Activated CD4-positive, alpha-beta memory T cell treated with anti-CD3 and anti-CD28 coated beads, Interleukin-2, amount 10 ng/mL, durations not matched to agents 7 days and 5 days (primary cell): Measurements from ENCODE around the gene HMGA1. TPM values are rescaled to one million over a fixed set of nuclear protein-coding genes. Genes with fewer than 3 reads are reported as not detected.

Source experiments
- CTCF ChIA-PET: fragments of 350-600 bp; sonication (Branson Sonifier 250); formaldehyde crosslinking; loops from one replicate; lab custom pipeline; 2021; ENCODE audit warnings: antibody characterized with exemption, inconsistent platforms; lab: Charles Lee
- POLR2A ChIA-PET: fragments of 350-600 bp; sonication (Branson Sonifier 250); formaldehyde crosslinking; loops from one replicate; lab custom pipeline; 2021; ENCODE audit warnings: antibody characterized with exemption; lab: Charles Lee
- DNase-seq: peaks from one replicate; pipeline ENCODE4 v3.0.0-alpha.2; 2020
- H3K27ac Mint-ChIP-seq: one replicate; pipeline ENCODE4 v1.8.0; 2021; ENCODE audit warnings: mild to moderate bottlenecking, mixed read lengths
- H3K27me3 Mint-ChIP-seq: one replicate; pipeline ENCODE4 v1.8.0; 2021; ENCODE audit warnings: mixed read lengths
- H3K36me3 Mint-ChIP-seq: one replicate; pipeline ENCODE4 v1.8.0; 2021; ENCODE audit warnings: low read depth, mixed read lengths
- H3K4me1 Mint-ChIP-seq: one replicate; pipeline ENCODE4 v1.8.0; 2021; ENCODE audit warnings: mixed read lengths
- H3K4me3 Mint-ChIP-seq: one replicate; pipeline ENCODE4 v1.8.0; 2021; ENCODE audit warnings: mild to moderate bottlenecking, mixed read lengths
- H3K9me3 Mint-ChIP-seq: one replicate; pipeline ENCODE4 v1.8.0; 2021; ENCODE audit warnings: mixed read lengths
- total RNA-seq, 2 experiments: library from RNA; stranded (reverse); gene quantifications; one replicate each; pipeline ENCODE4 v1.2.3, GENCODE V29; 2021

Gene HMGA1
- total RNA-seq, 2 experiments from 2014 or later, result 269 to 282 TPM

GRCh38 chr6:34276881-34277762 is 40.4 kb downstream of the HMGA1 start:
- CTCF ChIA-PET, result no interaction called here
- no peak overlapping the region for H3K4me3 Mint-ChIP-seq

GRCh38 chr6:34277763-34278112 is 41.1 kb downstream of the HMGA1 start:
- Mint-ChIP-seq H3K27ac (no peak overlapping the region), H3K9me3 (no peaks in the 10 kb centered on the region), H3K36me3 (peaks cover 4% of the 10 kb centered on the region), H3K4me3 (no peak overlapping the region), H3K27me3 (no peaks in the 10 kb centered on the region), H3K4me1 (peaks cover 9% of the 10 kb centered on the region)
- CTCF ChIA-PET, result no interaction called here
- POLR2A ChIA-PET, result interaction anchor here (0.5 kb wide), 1 partner anchor 48 kb away, joined by 3 read pairs; no protein-coding TSS in a partner anchor
- no peak for DNase-seq

More at GRCh38 chr6:34276881-34277762, 40.4 kb downstream of the HMGA1 start:
- peaks cover 9% of the 10 kb centered on the region for H3K4me1 Mint-ChIP-seq
- H3K9me3 Mint-ChIP-seq, result no peaks in the 10 kb centered on the region
- H3K27ac Mint-ChIP-seq, result no peak overlapping the region
- H3K27me3 Mint-ChIP-seq, result no peaks in the 10 kb centered on the region
- POLR2A ChIA-PET, result interaction anchor here (0.5 to 1.2 kb wide), 3 partner anchors 27 to 49 kb away, joined by 3 read pairs; partner anchors contain the start of gene HMGA1
- H3K36me3 Mint-ChIP-seq, result peaks cover 4% of the 10 kb centered on the region
- no peak for DNase-seq

- CTCF ChIA-PET, result interaction anchor here (0.6 kb wide), 1 partner anchor 26 kb away, joined by 7 read pairs; no protein-coding TSS in a partner anchor
- Mint-ChIP-seq H3K4me3 (no peak overlapping the region), H3K27me3 (no peaks in the 10 kb centered on the region), H3K27ac (no peak overlapping the region), H3K4me1 (peaks cover 9% of the 10 kb centered on the region), H3K9me3 (no peaks in the 10 kb centered on the region), H3K36me3 (peaks cover 6% of the 10 kb centered on the region)
- DNase-seq, result no peak
- POLR2A ChIA-PET, result no interaction called here
Observed at GRCh38 chr6:34278833-34279232, 42.2 kb downstream of the HMGA1 start.

GRCh38 chr6:34280216-34280615 is 43.5 kb downstream of the HMGA1 start:
- Mint-ChIP-seq H3K27ac (no peak overlapping the region), H3K4me3 (no peak overlapping the region), H3K36me3 (peaks cover 9% of the 10 kb centered on the region), H3K27me3 (no peaks in the 10 kb centered on the region), H3K4me1 (peaks cover 9% of the 10 kb centered on the region), H3K9me3 (no peaks in the 10 kb centered on the region)
- DNase-seq, result no peak
- ChIA-PET CTCF (interaction anchor here (0.7 kb wide), 1 partner anchor 10 kb away, joined by 4 read pairs; no protein-coding TSS in a partner anchor), POLR2A (no interaction called here)

- Mint-ChIP-seq H3K27ac (no peak overlapping the region), H3K36me3 (peaks cover 9% of the 10 kb centered on the region), H3K4me3 (no peak overlapping the region), H3K27me3 (no peaks in the 10 kb centered on the region), H3K9me3 (no peaks in the 10 kb centered on the region), H3K4me1 (peaks cover 6% of the 10 kb centered on the region)
- CTCF ChIA-PET, result no interaction called here
- DNase-seq, result no peak
- POLR2A ChIA-PET, result no interaction called here
Observed at GRCh38 chr6:34281702-34282334, 45.1 kb downstream of the HMGA1 start.

GRCh38 chr6:34284563-34285447 is 48.1 kb downstream of the HMGA1 start:
- no peaks in the 10 kb centered on the region for H3K9me3 Mint-ChIP-seq
- no peak overlapping the region for H3K4me3 Mint-ChIP-seq
- peaks cover 17% of the 10 kb centered on the region for H3K36me3 Mint-ChIP-seq
- no peak overlapping the region for H3K27ac Mint-ChIP-seq
- DNase-seq, result no peak
- ChIA-PET POLR2A (no interaction called here), CTCF (interaction anchor here (1.5 kb wide), 1 partner anchor 35 kb away, joined by 5 read pairs; no protein-coding TSS in a partner anchor)
- no peaks in the 10 kb centered on the region for H3K27me3 Mint-ChIP-seq
- H3K4me1 Mint-ChIP-seq, result peaks cover 16% of the 10 kb centered on the region

GRCh38 chr6:34285448-34286164 is 48.9 kb downstream of the HMGA1 start:
- no peak overlapping the region for H3K4me3 Mint-ChIP-seq
- H3K27me3 Mint-ChIP-seq, result no peaks in the 10 kb centered on the region
- no peaks in the 10 kb centered on the region for H3K9me3 Mint-ChIP-seq
- peaks cover 17% of the 10 kb centered on the region for H3K4me1 Mint-ChIP-seq
- DNase-seq, result no peak
- POLR2A ChIA-PET, result no interaction called here
- peaks cover 17% of the 10 kb centered on the region for H3K36me3 Mint-ChIP-seq
- no peak overlapping the region for H3K27ac Mint-ChIP-seq
- CTCF ChIA-PET, result no interaction called here

- Mint-ChIP-seq H3K27ac (peak overlapping the region; percentile 70), H3K27me3 (no peaks in the 10 kb centered on the region), H3K36me3 (peaks cover 31% of the 10 kb centered on the region), H3K9me3 (no peaks in the 10 kb centered on the region), H3K4me1 (peaks cover 17% of the 10 kb centered on the region), H3K4me3 (no peak overlapping the region)
- DNase-seq, result peak; percentile 44
- ChIA-PET POLR2A (interaction anchor here (1.0 kb wide), 1 partner anchor 9 kb away, joined by 3 read pairs; no protein-coding TSS in a partner anchor), CTCF (interaction anchor here (0.9 to 1.0 kb wide), 2 partner anchors 18 to 39 kb away, joined by 3 to 4 read pairs; no protein-coding TSS in a partner anchor)
Observed at GRCh38 chr6:34288581-34288980, 51.9 kb downstream of the HMGA1 start.

GRCh38 chr6:34289137-34289536 is 52.5 kb downstream of the HMGA1 start:
- Mint-ChIP-seq H3K4me1 (peaks cover 17% of the 10 kb centered on the region), H3K9me3 (no peaks in the 10 kb centered on the region), H3K4me3 (no peak overlapping the region), H3K27ac (peak overlapping the region; percentile 70), H3K27me3 (no peaks in the 10 kb centered on the region), H3K36me3 (peaks cover 27% of the 10 kb centered on the region)
- DNase-seq, result no peak
- ChIA-PET POLR2A (interaction anchor here (1.0 kb wide), 1 partner anchor 8 kb away, joined by 3 read pairs; no protein-coding TSS in a partner anchor), CTCF (interaction anchor here (0.9 to 1.0 kb wide), 2 partner anchors 17 to 40 kb away, joined by 3 to 4 read pairs; no protein-coding TSS in a partner anchor)

- POLR2A ChIA-PET, result no interaction called here
- CTCF ChIA-PET, result no interaction called here
- Mint-ChIP-seq H3K36me3 (peaks cover 25% of the 10 kb centered on the region), H3K27ac (no peak overlapping the region), H3K4me1 (peaks cover 29% of the 10 kb centered on the region), H3K9me3 (no peaks in the 10 kb centered on the region), H3K27me3 (no peaks in the 10 kb centered on the region), H3K4me3 (no peak overlapping the region)
- no peak for DNase-seq
Observed at GRCh38 chr6:34292954-34293353, 56.3 kb downstream of the HMGA1 start.

GRCh38 chr6:34295721-34296120 is 59.0 kb downstream of the HMGA1 start:
- Mint-ChIP-seq H3K4me1 (peaks cover 14% of the 10 kb centered on the region), H3K36me3 (peaks cover 19% of the 10 kb centered on the region), H3K27me3 (no peaks in the 10 kb centered on the region), H3K4me3 (no peak overlapping the region), H3K27ac (peak overlapping the region; percentile 74), H3K9me3 (no peaks in the 10 kb centered on the region)
- peak; percentile 24 for DNase-seq
- ChIA-PET POLR2A (no interaction called here), CTCF (interaction anchor here (0.5 to 1.3 kb wide), 3 partner anchors 40 to 100 kb away, joined by 4 read pairs; no protein-coding TSS in a partner anchor)
